Measurements from ENCODE around the gene SNRNP70. TPM values are rescaled to one million over a fixed set of nuclear protein-coding genes. Genes with fewer than 3 reads are reported as not detected.

The SNRNP70 gene
- total RNA-seq, 1 donor from 2014 or later = 139 TPM

- ATAC-seq = no peak
- no peak for DNase-seq
- intact Hi-C loops (cut with micrococcal nuclease) = no loop called here
Measured at GRCh38 chr19:49153167-49153809, 68.0 kb downstream of the SNRNP70 start.

DNA sequence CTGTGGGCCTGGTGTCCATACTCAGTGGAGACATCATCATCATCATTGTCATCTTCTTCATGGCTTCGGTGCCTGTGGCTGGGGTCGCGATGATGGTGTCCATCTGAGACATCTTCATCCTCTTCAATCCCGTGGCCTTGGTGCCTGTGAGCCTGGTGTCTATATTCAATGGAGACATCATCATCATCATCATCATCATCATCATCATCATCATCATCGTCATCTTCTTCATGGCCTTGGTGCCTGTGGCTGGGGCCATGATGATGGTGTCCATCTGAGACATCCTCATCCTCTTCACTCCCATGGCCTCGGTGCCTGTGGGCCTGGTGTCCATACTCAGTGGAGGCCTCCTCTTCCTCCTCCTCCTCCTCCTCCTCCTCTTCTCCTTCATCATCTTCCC is 69.0 kb downstream of the SNRNP70 start:
- no peak for ATAC-seq
- no peak for DNase-seq
- intact Hi-C loops (cut with micrococcal nuclease) = no loop called here

DNA sequence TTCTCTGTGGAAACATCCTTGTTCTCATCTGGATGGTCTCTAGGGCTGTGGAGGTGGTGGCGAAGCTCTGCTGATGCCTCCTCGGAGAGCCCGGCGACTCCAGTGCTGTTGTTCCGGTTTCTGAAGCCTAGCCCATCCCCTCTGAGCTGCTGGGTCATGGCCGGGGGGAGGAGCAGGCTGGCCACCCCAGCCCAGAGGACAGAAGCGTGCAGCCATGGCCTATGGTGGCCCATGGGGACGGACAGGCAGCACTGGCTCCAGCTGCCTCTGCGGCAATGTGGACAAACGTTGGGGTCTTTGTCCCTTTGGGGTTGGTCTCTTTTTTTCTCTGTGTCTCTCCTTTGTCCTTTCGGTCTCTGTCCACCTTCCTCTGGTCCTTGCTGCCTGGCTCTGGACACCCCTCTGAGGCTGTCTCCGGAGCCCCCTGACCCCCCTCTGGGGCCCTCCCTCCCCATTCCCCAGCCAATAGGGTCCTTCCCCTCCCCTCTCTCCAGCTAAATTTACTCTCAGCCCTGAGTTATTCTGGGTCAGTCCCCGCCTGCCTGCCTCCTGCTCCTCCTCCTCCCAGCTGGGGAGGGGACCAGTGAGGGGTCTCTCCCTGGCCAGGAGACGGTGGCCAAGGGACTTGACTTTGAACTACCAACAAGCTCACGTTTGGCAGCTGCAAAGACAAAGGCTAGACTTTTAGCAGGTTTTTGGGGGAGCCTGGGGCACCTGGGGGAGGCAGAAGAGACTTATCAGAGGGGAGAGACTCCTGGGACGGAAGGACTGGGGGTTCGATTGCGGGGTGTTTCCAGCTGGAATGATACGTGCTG is 70.0 kb downstream of the SNRNP70 start, which contains the start of gene HRC:
Gene HRC (minus strand): TSS at position 392 of the 815 bp plus-strand sequence. CDS start 159 bp downstream, at position 233.
- intact Hi-C loops (cut with micrococcal nuclease) = no loop called here
- ATAC-seq = peak; percentile 70
- DNase-seq = peak; percentile 83

- DNase-seq = peak; percentile 74
- ATAC-seq = peak; percentile 70
- intact Hi-C loops (cut with micrococcal nuclease) = no loop called here
Measured at GRCh38 chr19:49155820-49156346, 70.6 kb downstream of the SNRNP70 start.

GRCh38 chr19:49157445-49158224 is 72.4 kb downstream of the SNRNP70 start, which contains the start of gene TRPM4:
TSS of gene TRPM4 (plus strand) at chr19:49157792. CDS start at chr19:49157867, 75 bp downstream.
- intact Hi-C loops (cut with micrococcal nuclease) = no loop called here
- ATAC-seq (peak; percentile 77), DNase-seq (peak; percentile 98)

Other genes with a start within 250 kb of the SNRNP70 start
- 1.2 TPM for gene HSD17B14, start 249.0 kb upstream of the SNRNP70 start, total RNA-seq
- gene PLEKHA4, start 216.8 kb upstream of the SNRNP70 start, total RNA-seq = 22.2 TPM
- gene PPP1R15A, start 213.0 kb upstream of the SNRNP70 start, total RNA-seq = 63.0 TPM
- not detected for gene TULP2, start 186.7 kb upstream of the SNRNP70 start, total RNA-seq
- 265 TPM for gene NUCB1, start 185.1 kb upstream of the SNRNP70 start, total RNA-seq
- gene DHDH, start 151.8 kb upstream of the SNRNP70 start, total RNA-seq = not detected
- 22.0 TPM for gene BAX, start 130.6 kb upstream of the SNRNP70 start, total RNA-seq
- 684 TPM for gene FTL, start 120.1 kb upstream of the SNRNP70 start, total RNA-seq
- gene GYS1, start 92.1 kb upstream of the SNRNP70 start, total RNA-seq = 103 TPM
- 44.4 TPM for gene RUVBL2, start 91.6 kb upstream of the SNRNP70 start, total RNA-seq
- not detected for gene LHB, start 68.4 kb upstream of the SNRNP70 start, total RNA-seq
- not detected for gene CGB3, start 61.1 kb upstream of the SNRNP70 start, total RNA-seq
- not detected for gene CGB2, start 53.6 kb upstream of the SNRNP70 start, total RNA-seq
- not detected for gene CGB1, start 48.6 kb upstream of the SNRNP70 start, total RNA-seq
- gene CGB5, start 41.6 kb upstream of the SNRNP70 start, total RNA-seq = not detected
- gene CGB8, start 36.3 kb upstream of the SNRNP70 start, total RNA-seq = not detected
- not detected for gene CGB7, start 27.7 kb upstream of the SNRNP70 start, total RNA-seq
- not detected for gene NTF4, start 20.6 kb upstream of the SNRNP70 start, total RNA-seq
- 0.42 TPM for gene KCNA7, start 12.8 kb upstream of the SNRNP70 start, total RNA-seq
- 19.8 TPM for gene LIN7B, start 28.9 kb downstream of the SNRNP70 start, total RNA-seq
- 1.2 TPM for gene C19orf73, start 33.7 kb downstream of the SNRNP70 start, total RNA-seq
- 4.0 TPM for gene PPFIA3, start 34.1 kb downstream of the SNRNP70 start, total RNA-seq
- gene HRC, start 69.9 kb downstream of the SNRNP70 start, total RNA-seq = 868 TPM
- gene TRPM4, start 72.3 kb downstream of the SNRNP70 start, total RNA-seq = 26.6 TPM
- gene SLC6A16, start 239.7 kb downstream of the SNRNP70 start, total RNA-seq = 1.1 TPM
- gene CD37, start 250.0 kb downstream of the SNRNP70 start, total RNA-seq = 6.5 TPM